Mesodermal cell (in vitro differentiated cells): ENCODE measurements around the gene GALNT9.

Experiments used
- H3K27ac ChIP-seq: 2 replicates; pipeline ENCODE4 v1.7.0; 2013; ENCODE audit warnings: mild to moderate bottlenecking, low read depth, low read length, moderate library complexity; ENCODE audit not compliant: severe bottlenecking
- H3K36me3 ChIP-seq: 2 replicates; pipeline ENCODE4 v1.7.1; 2013; ENCODE audit warnings: mild to moderate bottlenecking, low read length, moderate library complexity; ENCODE audit not compliant: control insufficient read depth, insufficient read depth
- H3K4me1 ChIP-seq: one replicate; pipeline ENCODE4 v1.7.1; 2013; ENCODE audit warnings: mild to moderate bottlenecking, low read length; ENCODE audit not compliant: insufficient read depth, control insufficient read depth, poor library complexity, severe bottlenecking
- H3K4me3 ChIP-seq: 2 replicates; pipeline ENCODE4 v1.7.0; 2013; ENCODE audit warnings: low read length, control low read depth, mild to moderate bottlenecking; ENCODE audit not compliant: insufficient read depth, poor library complexity, severe bottlenecking; ENCODE audit errors: extremely low read depth
- H3K9me3 ChIP-seq: 2 replicates; pipeline ENCODE4 v1.7.1; 2013; ENCODE audit warnings: mild to moderate bottlenecking, low read length, moderate library complexity; ENCODE audit not compliant: control insufficient read depth
- WGBS, 2 experiments: methylation state at CpG; one replicate each; pipeline ENCODE4 v1.1.5; 2013; ENCODE audit warnings: missing lambda C conversion rate in 2 of 2; ENCODE audit not compliant: insufficient coverage in 2 of 2; 5-methylcytosine and 5-hydroxymethylcytosine counted together

Gene GALNT9

DNA sequence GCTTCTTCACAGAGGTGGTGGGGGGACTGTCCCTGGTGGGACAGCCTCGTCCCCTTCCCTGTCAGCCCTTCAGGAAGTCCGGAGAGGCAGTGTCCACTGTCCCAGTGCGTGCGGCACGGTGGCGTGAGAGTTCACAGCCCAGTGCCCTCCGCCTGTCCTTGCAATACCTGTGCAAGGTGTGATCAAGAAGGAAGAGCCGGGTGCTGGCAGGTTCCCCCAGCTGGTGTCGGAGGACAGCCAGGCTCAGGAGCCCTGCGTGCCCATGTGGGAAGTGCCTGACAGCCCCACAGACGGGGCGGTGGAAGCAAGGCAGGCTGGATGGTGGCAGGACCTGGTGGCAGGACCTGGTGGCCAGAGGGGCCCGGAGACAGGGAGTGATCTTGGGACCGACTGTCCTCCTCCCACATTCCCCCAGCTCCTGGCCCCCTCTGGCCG, 168.8 kb downstream of the GALNT9 start:
- H3K27ac ChIP-seq: no peak overlapping the region

DNA sequence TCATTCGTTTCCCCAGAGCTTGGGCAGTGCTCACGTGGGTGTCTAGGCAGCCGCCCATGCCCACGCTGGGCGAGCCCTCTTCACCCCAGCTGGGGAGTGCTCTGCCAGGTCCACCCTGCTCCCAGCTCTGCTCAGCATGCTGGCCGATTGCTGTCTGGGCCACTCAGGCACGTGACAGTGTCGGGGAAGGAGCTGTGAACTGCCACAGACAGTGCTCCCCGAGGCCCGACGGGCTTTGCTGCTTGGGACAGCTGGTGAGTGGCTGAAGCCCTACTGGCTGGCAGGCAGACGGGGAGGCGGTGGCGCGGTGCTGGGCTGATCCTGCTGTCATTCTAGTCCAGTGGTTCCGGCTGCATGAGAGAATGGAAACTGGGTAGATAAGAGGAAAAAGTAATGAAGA, 169.4 kb downstream of the GALNT9 start:
- Histone ChIP-seq H3K36me3 (peaks cover 13% of the 10 kb centered on the region), H3K27ac (no peak overlapping the region), H3K9me3 (peaks cover 8% of the 10 kb centered on the region), H3K4me1 (no peaks in the 10 kb centered on the region), H3K4me3 (no peak overlapping the region)
- WGBS, 2 experiments: 87 to 91% methylated on average over 13 to 16 of the region's 16 CpGs

More for the DNA sequence above, 168.8 kb downstream of the GALNT9 start:
- WGBS, 2 experiments: 90 to 94% methylated on average over 10 to 11 of the region's 15 CpGs
- Histone ChIP-seq H3K4me3 (no peak overlapping the region), H3K36me3 (peaks cover 13% of the 10 kb centered on the region), H3K4me1 (no peaks in the 10 kb centered on the region), H3K9me3 (peaks cover 8% of the 10 kb centered on the region)

DNA sequence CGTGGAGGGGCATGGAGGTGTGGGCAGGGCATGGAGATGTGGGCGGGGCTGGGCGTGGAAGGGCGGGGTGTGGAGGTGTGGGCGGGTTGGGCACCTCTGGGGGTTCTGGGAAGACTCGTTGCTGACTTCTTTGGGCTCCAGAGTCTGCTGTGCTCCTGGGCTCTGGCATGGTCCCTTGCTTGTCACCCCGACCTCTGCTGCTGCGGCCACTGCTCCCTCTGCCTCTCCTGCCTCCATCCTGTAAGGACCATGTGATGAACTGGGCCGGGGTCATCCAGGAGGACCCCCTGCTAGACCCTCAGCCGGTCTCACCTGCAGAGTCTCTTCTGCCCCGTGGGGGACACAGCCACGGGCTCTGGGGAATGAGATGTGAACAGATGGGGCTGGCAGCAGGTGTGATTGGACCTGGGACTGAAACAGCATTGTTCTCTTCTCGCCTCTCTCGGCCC, 169.8 kb downstream of the GALNT9 start:
- Histone ChIP-seq H3K4me1 (no peaks in the 10 kb centered on the region), H3K36me3 (peaks cover 13% of the 10 kb centered on the region), H3K4me3 (no peak overlapping the region), H3K27ac (no peak overlapping the region), H3K9me3 (peaks cover 8% of the 10 kb centered on the region)
- WGBS, 2 experiments: 76 to 81% methylated on average over 5 to 9 of the region's 14 CpGs

DNA sequence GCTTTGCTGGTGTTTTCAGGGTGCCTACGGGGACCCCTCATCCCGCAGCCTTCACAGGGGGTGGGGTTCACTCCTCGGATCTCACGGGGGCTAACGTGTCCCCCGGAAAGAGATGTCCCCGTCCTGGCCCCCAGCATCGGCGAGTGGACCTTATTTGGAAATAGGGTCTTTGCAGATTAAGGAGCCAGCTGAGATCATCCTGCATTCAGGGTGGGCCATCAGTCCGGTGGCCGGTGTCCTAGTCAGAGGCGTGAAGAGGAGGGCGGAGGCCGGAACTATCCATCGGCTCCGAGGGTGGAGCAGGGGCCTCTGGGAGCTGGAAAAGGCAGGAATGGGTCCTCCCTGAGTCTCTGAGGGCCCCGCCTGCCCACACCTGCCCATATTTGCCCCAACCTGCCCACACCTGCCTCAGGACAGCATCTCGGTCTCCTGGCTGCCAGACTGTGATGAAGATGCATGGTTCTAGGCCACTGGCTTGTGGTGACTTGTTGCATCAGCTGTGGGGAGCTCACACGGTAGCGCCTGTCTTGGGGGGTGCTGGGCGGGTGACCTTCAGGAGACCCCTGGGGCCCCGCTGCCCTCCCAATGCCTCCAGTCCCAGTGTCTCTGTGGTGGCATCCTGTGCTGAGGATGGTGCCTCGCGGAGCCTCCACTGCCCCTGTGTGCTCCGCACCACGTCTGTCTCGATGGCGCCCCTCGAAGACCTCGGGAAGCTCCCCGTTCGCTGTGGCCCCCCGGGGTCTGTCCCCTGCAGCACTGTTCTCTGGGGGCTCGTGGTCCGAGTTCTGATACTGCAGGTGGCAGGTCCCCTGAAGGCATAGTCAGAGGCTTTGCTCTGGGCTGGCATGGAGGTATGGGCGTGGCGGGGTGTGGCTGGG, 170.5 kb downstream of the GALNT9 start:
- H3K4me3 ChIP-seq: no peak overlapping the region
- H3K27ac ChIP-seq: no peak overlapping the region
- no peaks in the 10 kb centered on the region for H3K4me1 ChIP-seq
- 90 to 94% methylated on average over 32 of the region's 37 CpGs for WGBS, 2 experiments
- H3K36me3 ChIP-seq: peaks cover 13% of the 10 kb centered on the region
- peaks cover 8% of the 10 kb centered on the region for H3K9me3 ChIP-seq

DNA sequence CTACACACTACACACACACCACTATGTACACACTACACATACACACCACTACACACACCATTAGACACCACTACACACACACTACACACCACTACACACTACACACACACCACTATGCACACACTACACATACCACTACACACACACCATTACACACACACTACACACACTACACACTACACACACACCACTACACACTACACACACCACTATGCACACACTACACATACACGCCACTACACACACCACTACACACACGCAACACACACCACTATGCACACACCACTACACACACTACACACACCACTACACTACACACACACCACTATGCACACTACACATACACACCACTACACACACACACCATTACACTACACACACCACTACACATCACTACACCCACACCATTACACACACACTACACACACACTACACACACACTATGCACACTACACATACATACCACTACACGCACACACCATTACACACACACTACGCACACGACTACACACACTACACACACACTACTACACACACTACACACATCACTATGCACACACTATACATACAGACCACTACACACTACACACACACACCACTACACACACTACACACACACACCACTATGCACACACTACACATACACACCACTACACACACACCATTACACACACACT, 171.5 kb downstream of the GALNT9 start:
- Histone ChIP-seq H3K4me3 (no peak overlapping the region), H3K27ac (no peak overlapping the region), H3K4me1 (no peaks in the 10 kb centered on the region), H3K9me3 (peaks cover 8% of the 10 kb centered on the region), H3K36me3 (peaks cover 13% of the 10 kb centered on the region)
- 93 to 96% methylated on average over 5 of the region's 5 CpGs for WGBS, 2 experiments

DNA sequence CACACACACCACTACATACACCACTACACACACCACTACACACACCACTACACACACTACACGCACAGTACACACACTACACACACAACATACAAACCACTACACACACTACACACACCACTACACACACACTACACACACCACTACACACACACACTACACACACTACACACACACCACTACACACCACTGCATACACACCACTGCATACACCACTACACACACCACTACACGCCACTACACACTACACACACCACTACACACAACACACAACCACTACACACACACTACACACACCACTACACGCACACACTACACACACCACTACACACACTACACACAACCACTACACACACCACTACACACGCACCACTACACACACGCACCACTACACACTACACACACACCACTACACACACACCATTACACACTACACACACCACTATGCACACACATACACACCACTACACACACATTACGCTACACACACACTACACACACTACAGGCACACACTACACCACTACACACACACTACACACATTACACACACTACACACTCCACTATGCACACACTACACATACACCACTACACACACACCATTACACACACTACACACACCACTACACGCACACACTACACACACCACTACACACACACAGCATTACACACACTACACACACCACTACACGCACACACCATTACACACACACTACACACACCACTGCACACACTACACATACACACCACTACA, 172.6 kb downstream of the GALNT9 start:
- H3K27ac ChIP-seq: no peak overlapping the region
- H3K9me3 ChIP-seq: peaks cover 8% of the 10 kb centered on the region
- no peaks in the 10 kb centered on the region for H3K4me1 ChIP-seq
- peaks cover 13% of the 10 kb centered on the region for H3K36me3 ChIP-seq
- H3K4me3 ChIP-seq: no peak overlapping the region
- WGBS, 2 experiments: 74 to 85% methylated on average over 4 to 8 of the region's 8 CpGs

DNA sequence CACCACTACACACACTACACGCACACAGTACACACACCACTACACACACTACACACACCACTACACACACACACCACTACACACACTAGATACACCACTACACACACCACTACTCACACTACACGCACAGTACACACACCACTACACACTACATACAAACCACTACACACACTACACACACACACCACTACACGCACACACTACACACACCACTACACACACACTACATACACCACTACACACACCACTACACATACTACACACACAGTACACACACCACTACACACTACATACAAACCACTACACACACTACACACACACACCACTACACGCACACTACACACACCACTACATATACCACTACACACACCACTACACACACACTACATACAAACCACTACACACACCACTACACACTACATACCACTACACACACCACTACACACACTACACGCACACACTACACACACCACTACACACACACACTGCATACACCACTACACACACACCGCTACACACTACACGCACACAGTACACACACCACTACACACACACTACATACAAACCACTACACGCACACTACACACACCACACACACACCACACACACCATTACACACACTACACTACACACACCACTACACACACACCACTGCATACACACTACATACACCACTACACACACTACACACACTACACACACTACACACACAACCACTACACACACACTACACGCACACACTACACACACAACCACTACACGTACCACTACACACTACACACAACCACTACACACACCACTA, 173.4 kb downstream of the GALNT9 start:
- WGBS, 2 experiments: 86 to 90% methylated on average over 8 of the region's 10 CpGs
- no peaks in the 10 kb centered on the region for H3K4me1 ChIP-seq
- peaks cover 13% of the 10 kb centered on the region for H3K36me3 ChIP-seq
- peaks cover 8% of the 10 kb centered on the region for H3K9me3 ChIP-seq
- no peak overlapping the region for H3K27ac ChIP-seq
- H3K4me3 ChIP-seq: no peak overlapping the region

DNA sequence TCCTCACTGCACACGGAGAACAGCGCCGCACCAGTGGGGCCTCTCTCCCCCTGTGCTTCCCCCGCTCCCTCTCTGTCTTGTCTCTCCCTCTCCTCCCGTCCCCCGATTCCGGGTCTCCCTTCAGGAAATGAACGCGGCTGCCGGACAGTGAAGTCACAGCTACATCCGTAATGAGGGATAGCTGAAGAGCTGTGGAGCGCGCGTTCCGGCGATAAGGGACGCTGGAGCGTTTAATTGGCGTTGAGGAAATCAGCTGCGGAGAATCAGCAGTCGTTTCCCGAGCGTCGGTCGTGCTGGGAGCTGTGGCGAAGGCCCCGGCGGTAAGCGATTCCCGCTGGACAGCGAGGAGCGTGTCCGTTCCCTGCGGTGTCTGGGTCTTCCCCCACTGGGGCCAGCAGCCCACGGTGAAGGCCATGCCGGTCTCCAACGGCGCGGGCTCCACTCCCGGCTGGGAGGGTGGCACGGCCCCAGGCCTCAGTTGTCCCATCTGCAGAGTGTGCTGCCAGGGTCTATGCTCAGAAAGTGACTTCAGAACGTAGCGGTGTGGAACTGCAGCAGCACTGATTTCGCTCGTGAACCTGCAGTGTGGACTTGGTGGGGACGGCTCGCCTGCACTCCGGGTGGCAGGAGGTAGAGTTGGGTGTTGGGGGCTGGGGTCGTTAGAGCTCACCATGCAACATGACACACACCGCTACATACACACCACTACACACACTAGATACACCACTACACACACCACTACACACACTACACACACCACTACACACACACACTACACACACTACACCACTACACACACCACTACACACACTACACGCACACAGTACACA, 174.2 kb downstream of the GALNT9 start:
- no peak overlapping the region for H3K4me3 ChIP-seq
- 94 to 95% methylated on average over 44 of the region's 51 CpGs for WGBS, 2 experiments
- peaks cover 8% of the 10 kb centered on the region for H3K9me3 ChIP-seq
- peaks cover 17% of the 10 kb centered on the region for H3K36me3 ChIP-seq
- H3K27ac ChIP-seq: no peak overlapping the region
- no peaks in the 10 kb centered on the region for H3K4me1 ChIP-seq

DNA sequence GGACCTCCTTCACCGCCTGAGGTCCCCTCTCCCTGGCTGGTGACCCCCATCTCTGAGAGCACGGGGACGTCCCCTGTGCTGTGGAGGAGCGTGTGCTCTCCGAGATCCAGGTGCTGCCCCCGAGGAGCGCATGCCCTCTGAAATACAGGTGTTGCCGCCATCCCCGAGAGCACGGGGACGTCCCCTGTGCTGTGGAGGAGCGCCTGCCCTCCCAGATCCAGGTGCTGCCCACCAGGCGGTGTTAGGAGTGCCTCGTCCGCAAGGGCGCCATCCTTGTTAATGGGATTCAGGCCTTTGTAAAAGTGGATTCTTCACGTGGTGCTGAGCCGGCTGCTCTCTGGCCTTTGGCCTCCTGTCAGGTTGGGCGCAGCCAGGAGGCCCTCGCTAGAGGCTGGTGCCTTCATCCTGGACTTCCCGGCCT, 175.0 kb downstream of the GALNT9 start:
- 83 to 90% methylated on average over 15 to 21 of the region's 21 CpGs for WGBS, 2 experiments
- H3K4me1 ChIP-seq: no peaks in the 10 kb centered on the region
- peaks cover 8% of the 10 kb centered on the region for H3K9me3 ChIP-seq
- no peak overlapping the region for H3K4me3 ChIP-seq
- H3K27ac ChIP-seq: no peak overlapping the region
- peaks cover 17% of the 10 kb centered on the region for H3K36me3 ChIP-seq
